ENCODE results near the gene SLC39A11.

GRCh38 chr17:73065376-73065775 is 27.1 kb downstream of the SLC39A11 start:
- no peak for TF ChIP-seq CTCF (conservative IDR thresholded peaks at IDR 0.05 in 1 of 2, IDR thresholded peaks at IDR 0.05 in 1 of 2; ENCODE audit: low read depth in 1 of 2, low read length in 2 of 2)
- no peak for TF ChIP-seq EZH2 (IDR thresholded peaks at IDR 0.05; ENCODE audit: low read length, missing control alignments)

All from fibroblast of lung (primary cell).